ENCODE measurements around the gene SLC38A3.

SLC38A3 gene

GRCh38 chr3:50190936-50191660 lies 14.0 kb upstream of the SLC38A3 start, which contains the start of gene GNAT1:
Gene GNAT1, plus strand, starts transcription at chr3:50191610. Its CDS starts 116 bp downstream, at chr3:50191726.
- H4K20me1 ChIP-seq: peaks cover 0 to 34% (median 0%) of the 10 kb centered on the region in 11 experiments; a peak in 11 of 22 replicates
- no peak for TF ChIP-seq Cebpa-rat (IDR thresholded peaks at IDR 0.05)
- H3K9me3 ChIP-seq (replicated peaks in 1 of 11): no peaks in the 10 kb centered on the region
- peaks cover 0 to 19% (median 6%) of the 10 kb centered on the region in 11 experiments; a peak in 8 of 22 replicates for H3K36me3 ChIP-seq
- H3K27ac ChIP-seq: peak within 1 kb of the TSS in 3 of 11 experiments; percentile 14 to 24 (median 17); a peak in 3 of 22 replicates
- H3K4me1 ChIP-seq: peaks cover 26 to 48% (median 38%) of the 10 kb centered on the region in 10 experiments
- H3K27me3 ChIP-seq: peaks cover 22 to 35% (median 32%) of the 10 kb centered on the region in 11 experiments
- peak within 1 kb of the TSS in 3 of 11 experiments; percentile 11 to 37 (median 25); a peak in 2 of 22 replicates for H3K9ac ChIP-seq
- H3K4me3 ChIP-seq: no peak within 1 kb of the TSS
- H3K4me2 ChIP-seq: peak within 1 kb of the TSS in 10 of 11 experiments; percentile 1 to 75 (median 62); a peak in 17 of 22 replicates

DNA sequence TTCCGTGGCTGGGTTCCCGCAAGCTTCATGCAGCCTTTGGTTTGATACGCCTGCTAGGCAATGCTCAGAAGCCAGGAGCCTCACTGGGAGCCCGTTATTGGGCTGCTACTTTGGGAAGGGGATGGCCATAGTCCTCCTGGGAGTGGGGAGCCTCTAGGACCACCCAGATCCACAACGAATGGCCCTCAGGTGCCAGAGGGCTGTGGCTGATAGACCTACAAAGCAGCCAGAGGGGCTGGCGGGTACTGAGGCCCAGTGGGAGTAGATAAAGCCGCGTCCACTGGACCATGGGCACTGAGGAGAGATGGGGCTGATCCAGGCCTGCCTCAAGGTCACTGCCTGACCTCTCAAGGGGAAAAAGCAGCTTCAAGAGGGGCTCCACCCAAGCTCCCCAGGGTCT lies 12.9 kb upstream of the SLC38A3 start:
- Histone ChIP-seq H3K4me1 (peaks cover 26 to 48% (median 38%) of the 10 kb centered on the region in 10 experiments), H3K9me3 (replicated peaks in 1 of 11) (no peaks in the 10 kb centered on the region), H3K27me3 (peaks cover 27 to 44% (median 38%) of the 10 kb centered on the region in 11 experiments), H3K36me3 (peaks cover 0 to 8% (median 0%) of the 10 kb centered on the region in 11 experiments; a peak in 4 of 22 replicates), H4K20me1 (peaks cover 0 to 37% (median 0%) of the 10 kb centered on the region in 11 experiments; a peak in 11 of 22 replicates), H3K4me3 (no peak overlapping the region), H3K4me2 (no peak overlapping the region), H3K9ac (no peak overlapping the region), H3K27ac (no peak overlapping the region)
- TF ChIP-seq Cebpa-rat (IDR thresholded peaks at IDR 0.05): no peak

DNA sequence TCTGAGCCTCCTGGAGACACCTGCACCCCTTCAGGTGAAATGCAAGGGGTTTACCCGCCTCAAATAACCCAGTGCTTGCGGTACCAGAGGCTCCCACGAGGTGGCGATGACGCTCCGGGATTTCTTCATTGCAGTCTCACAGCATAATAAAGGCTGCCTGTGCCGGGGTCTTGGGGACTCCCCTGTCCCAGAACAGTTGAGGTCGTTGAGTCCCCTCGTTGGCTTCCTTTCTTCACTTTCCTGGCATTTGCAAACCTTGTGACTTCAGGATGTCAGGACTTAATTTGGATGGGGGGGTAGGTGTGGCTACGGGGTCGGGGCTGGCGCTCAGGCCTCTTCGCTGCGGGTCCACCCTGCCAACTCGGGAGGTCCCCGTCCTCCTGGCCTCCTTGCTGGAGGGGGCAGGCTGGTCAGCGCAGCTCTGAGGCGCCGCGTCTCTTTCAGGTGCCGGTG lies 12.4 kb upstream of the SLC38A3 start:
- Histone ChIP-seq H3K9me3 (replicated peaks in 1 of 11) (no peaks in the 10 kb centered on the region), H3K4me1 (peaks cover 26 to 48% (median 38%) of the 10 kb centered on the region in 10 experiments), H3K4me3 (no peak overlapping the region), H3K9ac (no peak overlapping the region), H3K36me3 (0 out of 22 replicates have a peak, but pooled peaks cover 0 to 2% (median 0%) of the 10 kb centered on the region in 11 experiments), H3K4me2 (peak overlapping the region in 6 of 11 experiments; percentile 5 to 78 (median 74); a peak in 4 of 22 replicates), H3K27ac (no peak overlapping the region), H4K20me1 (peaks cover 0 to 37% (median 0%) of the 10 kb centered on the region in 11 experiments; a peak in 11 of 22 replicates), H3K27me3 (peaks cover 27 to 46% (median 39%) of the 10 kb centered on the region in 11 experiments)
- no peak for TF ChIP-seq Cebpa-rat (IDR thresholded peaks at IDR 0.05)

GRCh38 chr3:50193286-50193685 lies 11.8 kb upstream of the SLC38A3 start:
- Histone ChIP-seq H3K27ac (no peak overlapping the region), H3K9me3 (replicated peaks in 1 of 11) (no peaks in the 10 kb centered on the region), H3K9ac (no peak overlapping the region), H3K4me3 (no peak overlapping the region), H3K27me3 (peaks cover 27 to 46% (median 39%) of the 10 kb centered on the region in 11 experiments), H4K20me1 (peaks cover 0 to 37% (median 0%) of the 10 kb centered on the region in 11 experiments; a peak in 11 of 22 replicates), H3K36me3 (no peaks in the 10 kb centered on the region), H3K4me1 (peaks cover 26 to 47% (median 37%) of the 10 kb centered on the region in 10 experiments), H3K4me2 (peak overlapping the region in 6 of 11 experiments; percentile 5 to 78 (median 74); a peak in 5 of 22 replicates)
- TF ChIP-seq Cebpa-rat (IDR thresholded peaks at IDR 0.05): no peak

DNA sequence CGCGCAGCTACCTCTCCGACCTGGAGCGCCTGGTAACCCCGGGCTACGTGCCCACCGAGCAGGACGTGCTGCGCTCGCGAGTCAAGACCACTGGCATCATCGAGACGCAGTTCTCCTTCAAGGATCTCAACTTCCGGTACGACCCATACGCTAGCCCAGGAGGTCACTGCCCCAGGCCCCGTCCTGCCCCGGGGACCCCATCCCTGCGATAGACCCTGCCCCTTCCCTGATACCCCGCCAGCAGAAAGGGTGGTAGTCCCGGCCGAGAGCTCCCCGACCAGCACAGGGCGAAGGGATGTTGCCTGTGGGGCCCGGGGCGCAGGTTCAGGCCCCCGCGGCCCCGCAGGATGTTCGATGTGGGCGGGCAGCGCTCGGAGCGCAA lies 11.3 kb upstream of the SLC38A3 start:
- Histone ChIP-seq H3K36me3 (no peaks in the 10 kb centered on the region), H3K4me1 (peaks cover 25 to 43% (median 33%) of the 10 kb centered on the region in 10 experiments), H3K27ac (no peak overlapping the region), H4K20me1 (peaks cover 0 to 37% (median 0%) of the 10 kb centered on the region in 11 experiments; a peak in 11 of 22 replicates), H3K9me3 (replicated peaks in 1 of 11) (no peaks in the 10 kb centered on the region), H3K4me2 (peak overlapping the region in 10 of 11 experiments; percentile 47 to 81 (median 74); a peak in 19 of 22 replicates), H3K27me3 (peaks cover 27 to 46% (median 39%) of the 10 kb centered on the region in 11 experiments), H3K4me3 (peak overlapping the region in 2 of 10 experiments; percentile 20 to 32; a peak in 2 of 20 replicates), H3K9ac (no peak overlapping the region)
- no peak for TF ChIP-seq Cebpa-rat (IDR thresholded peaks at IDR 0.05)

DNA sequence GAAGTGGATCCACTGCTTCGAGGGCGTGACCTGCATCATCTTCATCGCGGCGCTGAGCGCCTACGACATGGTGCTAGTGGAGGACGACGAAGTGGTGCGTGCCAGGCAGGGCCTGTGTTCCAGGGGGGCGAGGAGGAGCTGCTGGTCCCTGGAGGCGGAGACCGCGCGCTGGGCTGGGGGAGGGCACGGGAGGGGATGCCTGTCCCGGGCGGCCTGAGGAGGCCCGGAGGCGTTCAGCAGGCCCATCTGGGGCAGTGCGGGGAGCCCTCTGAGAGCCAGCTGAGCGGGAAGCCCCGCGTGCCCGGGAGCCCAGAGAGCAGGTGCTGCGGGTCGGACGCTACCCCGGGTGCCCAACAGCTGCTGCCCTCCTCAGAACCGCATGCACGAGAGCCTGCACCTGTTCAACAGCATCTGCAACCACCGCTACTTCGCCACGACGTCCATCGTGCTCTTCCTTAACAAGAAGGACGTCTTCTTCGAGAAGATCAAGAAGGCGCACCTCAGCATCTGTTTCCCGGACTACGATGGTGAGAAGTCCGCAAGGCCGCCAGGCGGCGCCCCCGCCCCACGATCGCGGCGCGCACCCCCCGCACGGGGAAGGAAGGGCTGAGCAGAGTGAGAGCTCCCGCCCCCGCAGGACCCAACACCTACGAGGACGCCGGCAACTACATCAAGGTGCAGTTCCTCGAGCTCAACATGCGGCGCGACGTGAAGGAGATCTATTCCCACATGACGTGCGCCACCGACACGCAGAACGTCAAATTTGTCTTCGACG lies 10.8 kb upstream of the SLC38A3 start:
- Histone ChIP-seq H3K27me3 (peaks cover 28 to 52% (median 39%) of the 10 kb centered on the region in 11 experiments), H4K20me1 (peaks cover 0 to 37% (median 0%) of the 10 kb centered on the region in 11 experiments; a peak in 11 of 22 replicates), H3K36me3 (no peaks in the 10 kb centered on the region), H3K4me3 (peak overlapping the region in 3 of 10 experiments; percentile 9 to 32 (median 20); a peak in 4 of 20 replicates), H3K4me2 (peak overlapping the region; percentile 47 to 81 (median 74)), H3K9ac (no peak overlapping the region; a peak in 1 of 22 replicates), H3K4me1 (peaks cover 20 to 37% (median 27%) of the 10 kb centered on the region in 10 experiments), H3K27ac (no peak overlapping the region), H3K9me3 (replicated peaks in 1 of 11) (no peaks in the 10 kb centered on the region)
- no peak for TF ChIP-seq Cebpa-rat (IDR thresholded peaks at IDR 0.05)

- Histone ChIP-seq H3K9ac (no peak overlapping the region), H3K9me3 (replicated peaks in 1 of 11) (no peaks in the 10 kb centered on the region), H3K4me1 (peaks cover 20 to 32% (median 25%) of the 10 kb centered on the region in 10 experiments), H3K4me3 (no peak overlapping the region; a peak in 1 of 20 replicates), H3K27me3 (peaks cover 28 to 57% (median 42%) of the 10 kb centered on the region in 11 experiments), H4K20me1 (peaks cover 0 to 31% (median 0%) of the 10 kb centered on the region in 11 experiments; a peak in 11 of 22 replicates), H3K4me2 (peak overlapping the region; percentile 47 to 81 (median 74)), H3K27ac (no peak overlapping the region), H3K36me3 (no peaks in the 10 kb centered on the region)
- no peak for TF ChIP-seq Cebpa-rat (IDR thresholded peaks at IDR 0.05)
Measured at GRCh38 chr3:50194903-50195500, 10.1 kb upstream of the SLC38A3 start.

Data from BLaER1 treated with 17β-estradiol and CSF1 and Interleukin-3, amounts not matched to agents 10 nM and 100 nM (cell line).